HepG2 (cell line): ENCODE data around the gene PTEN. TPM values are rescaled to one million over a fixed set of nuclear protein-coding genes. Genes with fewer than 3 reads are reported as not detected.
A peak's percentile ranks its signal among the peaks of the same experiment; 100 is the strongest.

Source experiments
- HMG20A ChIP-seq: IDR thresholded peaks from 2 replicates; pipeline ENCODE4 v1.6.1; 2016; ENCODE audit warnings: borderline replicate concordance
- IKZF4 ChIP-seq: sonication (generic); formaldehyde crosslinking; IDR thresholded peaks from 2 replicates; pipeline ENCODE4 v1.5.1; 2020; ENCODE audit warnings: borderline replicate concordance, mild to moderate bottlenecking, low read depth, missing genetic modification reagents; ENCODE audit errors: not compliant biosample characterization
- KDM3A ChIP-seq: IDR thresholded peaks from 2 replicates; pipeline ENCODE4 v1.6.1; 2018; ENCODE audit warnings: low read depth, missing compliant biosample characterization
- SNAI1 ChIP-seq: sonication (generic); formaldehyde crosslinking; IDR thresholded peaks from 2 replicates; pipeline ENCODE4 v1.5.0; 2020; ENCODE audit warnings: mild to moderate bottlenecking, missing genetic modification reagents, borderline replicate concordance
- SRY ChIP-seq: sonication (generic); formaldehyde crosslinking; IDR thresholded peaks from 2 replicates; pipeline ENCODE4 v1.8.0; 2022; ENCODE audit warnings: mild to moderate bottlenecking, missing genetic modification reagents
- SSRP1 ChIP-seq: IDR thresholded peaks from 2 replicates; pipeline ENCODE4 v1.6.1; 2016; ENCODE audit warnings: control low read depth
- TEAD3 ChIP-seq: optimal IDR thresholded peaks from 2 replicates; pipeline ENCODE3; 2016; ENCODE audit warnings: borderline replicate concordance
- U2AF1 ChIP-seq: fragments of 200-400 bp; formaldehyde crosslinking; optimal IDR thresholded peaks from 2 replicates; pipeline ENCODE3; 2017; ENCODE audit warnings: mild to moderate bottlenecking, low read depth, low read length
- ZMYM2 ChIP-seq: sonication (generic); formaldehyde crosslinking; IDR thresholded peaks from 2 replicates; pipeline ENCODE4 v1.8.0; 2022; ENCODE audit warnings: mild to moderate bottlenecking, missing genetic modification reagents
- ZNF296 ChIP-seq: sonication (generic); formaldehyde crosslinking; conservative IDR thresholded peaks from 2 replicates; pipeline ENCODE4 v1.5.0; 2020; ENCODE audit warnings: mild to moderate bottlenecking, missing genetic modification reagents
- ZNF567 ChIP-seq: sonication (generic); formaldehyde crosslinking; IDR thresholded peaks from 2 replicates; pipeline ENCODE4 v1.8.1; 2023; ENCODE audit warnings: mild to moderate bottlenecking, missing genetic modification reagents, borderline replicate concordance
- ZNF589 ChIP-seq: sonication (generic); formaldehyde crosslinking; conservative IDR thresholded peaks from 2 replicates; pipeline ENCODE4 v1.8.0; 2022; ENCODE audit warnings: mild to moderate bottlenecking, moderate library complexity, missing genetic modification reagents
- ZNF773 ChIP-seq: sonication (generic); formaldehyde crosslinking; IDR thresholded peaks from 2 replicates; pipeline ENCODE4 v1.4.0; 2020; ENCODE audit warnings: missing genetic modification reagents, borderline replicate concordance
- ZNF775 ChIP-seq: sonication (generic); formaldehyde crosslinking; IDR thresholded peaks from 2 replicates; pipeline ENCODE4 v1.4.0; 2020; ENCODE audit warnings: missing genetic modification reagents, mild to moderate bottlenecking, moderate library complexity, borderline replicate concordance
- ZNF792 ChIP-seq: IDR thresholded peaks from 2 replicates; pipeline ENCODE4 v1.6.1; 2016
- polyA plus RNA-seq, 8 experiments: library from polyadenylated mRNA; depleted of rRNA in 3 of 8; stranded (reverse) in 7 of 8; unstranded in 1 of 8; fragments of >200 nt; fragmentation: Illumina TruSeq in 4 of 8; extraction: Trizol in 4 of 8; gene quantifications; 2 replicates each; pipeline versions ENCODE4 v1.2.1 to v1.2.3, GENCODE V29; 2011 to 2016; ENCODE audit warnings: low read depth in 4 of 8, missing spikeins in 1 of 8, mixed read lengths in 1 of 8; ENCODE audit not compliant: insufficient read depth in 1 of 8
- total RNA-seq, 5 experiments: library from RNA; depleted of rRNA; stranded (reverse); fragments of >200 nt; fragmentation: Illumina TruSeq; extraction: Trizol; gene quantifications; 2 replicates each; pipeline ENCODE4 v1.2.3, GENCODE V29; 2016; ENCODE audit warnings: low read depth in 1 of 5
- TF ChIP-seq, protein P1 (sequence below): sonication (generic); formaldehyde crosslinking; IDR thresholded peaks from 2 replicates; pipeline ENCODE4 v1.4.0; 2020; ENCODE audit warnings: missing genetic modification reagents
- TF ChIP-seq, protein P2 (sequence below): sonication (generic); formaldehyde crosslinking; IDR thresholded peaks from 2 replicates; pipeline ENCODE4 v1.4.0; 2020; ENCODE audit warnings: mild to moderate bottlenecking, missing genetic modification reagents, borderline replicate concordance
- TF ChIP-seq, protein P3 (sequence below): sonication (generic); formaldehyde crosslinking; conservative IDR thresholded peaks from 2 replicates; pipeline ENCODE4 v1.8.1; 2023; ENCODE audit warnings: missing genetic modification reagents
- TF ChIP-seq, protein P4 (sequence below): sonication (generic); formaldehyde crosslinking; IDR thresholded peaks from 2 replicates; pipeline ENCODE4 v1.5.0; 2020; ENCODE audit warnings: mild to moderate bottlenecking, missing genetic modification reagents
- TF ChIP-seq, protein P5 (sequence below): sonication (generic); formaldehyde crosslinking; IDR thresholded peaks from 2 replicates; pipeline ENCODE4 v1.5.0; 2020; ENCODE audit warnings: missing genetic modification reagents, mild to moderate bottlenecking, borderline replicate concordance

PTEN gene
- total and polyA plus RNA-seq, 2 of the 13 experiments (the other 11 are each of a cell fraction or from before 2014, with no cell fraction given): 30.3 to 61.3 TPM

DNA sequence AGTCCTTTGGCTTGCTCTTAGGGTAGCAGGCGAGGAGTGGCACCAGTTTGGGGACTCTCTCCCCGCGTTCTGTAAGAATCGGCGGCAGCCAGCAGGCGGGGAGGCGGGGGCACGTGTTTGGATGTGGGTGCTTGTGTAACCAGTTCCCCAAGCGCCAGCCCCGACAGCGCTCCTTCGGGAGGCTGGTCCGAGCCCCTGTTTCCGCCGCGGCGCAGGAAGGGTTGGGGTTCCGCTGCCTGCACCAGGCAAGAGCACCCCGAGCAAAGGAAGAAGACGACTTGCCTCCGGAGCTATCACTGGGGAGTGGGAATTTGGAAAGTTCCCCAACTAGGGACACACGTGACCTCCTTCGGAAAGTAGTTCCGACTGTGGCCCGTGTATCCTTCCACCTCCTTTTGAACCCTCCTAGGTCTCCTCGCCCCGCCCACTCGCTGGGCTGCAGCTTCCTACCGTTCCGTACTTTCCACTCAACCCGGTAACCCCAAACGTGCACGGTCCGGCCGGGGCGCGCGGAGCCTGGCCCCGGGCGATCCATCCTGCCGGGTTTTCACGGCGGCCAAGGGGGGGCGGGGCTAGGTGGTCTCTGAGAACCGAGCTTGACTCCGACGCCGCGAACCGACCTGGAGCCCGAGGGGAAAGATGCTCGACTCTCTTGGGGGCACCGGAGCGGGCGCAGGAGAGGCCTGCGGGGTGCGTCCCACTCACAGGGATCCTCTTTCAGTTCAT lies 1.3 kb upstream of the PTEN start (continued):
- TF ChIP-seq, protein P1, sequence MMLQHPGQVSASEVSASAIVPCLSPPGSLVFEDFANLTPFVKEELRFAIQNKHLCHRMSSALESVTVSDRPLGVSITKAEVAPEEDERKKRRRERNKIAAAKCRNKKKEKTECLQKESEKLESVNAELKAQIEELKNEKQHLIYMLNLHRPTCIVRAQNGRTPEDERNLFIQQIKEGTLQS (CRISPR knock-in tag): no peak
- TF ChIP-seq, protein P2, sequence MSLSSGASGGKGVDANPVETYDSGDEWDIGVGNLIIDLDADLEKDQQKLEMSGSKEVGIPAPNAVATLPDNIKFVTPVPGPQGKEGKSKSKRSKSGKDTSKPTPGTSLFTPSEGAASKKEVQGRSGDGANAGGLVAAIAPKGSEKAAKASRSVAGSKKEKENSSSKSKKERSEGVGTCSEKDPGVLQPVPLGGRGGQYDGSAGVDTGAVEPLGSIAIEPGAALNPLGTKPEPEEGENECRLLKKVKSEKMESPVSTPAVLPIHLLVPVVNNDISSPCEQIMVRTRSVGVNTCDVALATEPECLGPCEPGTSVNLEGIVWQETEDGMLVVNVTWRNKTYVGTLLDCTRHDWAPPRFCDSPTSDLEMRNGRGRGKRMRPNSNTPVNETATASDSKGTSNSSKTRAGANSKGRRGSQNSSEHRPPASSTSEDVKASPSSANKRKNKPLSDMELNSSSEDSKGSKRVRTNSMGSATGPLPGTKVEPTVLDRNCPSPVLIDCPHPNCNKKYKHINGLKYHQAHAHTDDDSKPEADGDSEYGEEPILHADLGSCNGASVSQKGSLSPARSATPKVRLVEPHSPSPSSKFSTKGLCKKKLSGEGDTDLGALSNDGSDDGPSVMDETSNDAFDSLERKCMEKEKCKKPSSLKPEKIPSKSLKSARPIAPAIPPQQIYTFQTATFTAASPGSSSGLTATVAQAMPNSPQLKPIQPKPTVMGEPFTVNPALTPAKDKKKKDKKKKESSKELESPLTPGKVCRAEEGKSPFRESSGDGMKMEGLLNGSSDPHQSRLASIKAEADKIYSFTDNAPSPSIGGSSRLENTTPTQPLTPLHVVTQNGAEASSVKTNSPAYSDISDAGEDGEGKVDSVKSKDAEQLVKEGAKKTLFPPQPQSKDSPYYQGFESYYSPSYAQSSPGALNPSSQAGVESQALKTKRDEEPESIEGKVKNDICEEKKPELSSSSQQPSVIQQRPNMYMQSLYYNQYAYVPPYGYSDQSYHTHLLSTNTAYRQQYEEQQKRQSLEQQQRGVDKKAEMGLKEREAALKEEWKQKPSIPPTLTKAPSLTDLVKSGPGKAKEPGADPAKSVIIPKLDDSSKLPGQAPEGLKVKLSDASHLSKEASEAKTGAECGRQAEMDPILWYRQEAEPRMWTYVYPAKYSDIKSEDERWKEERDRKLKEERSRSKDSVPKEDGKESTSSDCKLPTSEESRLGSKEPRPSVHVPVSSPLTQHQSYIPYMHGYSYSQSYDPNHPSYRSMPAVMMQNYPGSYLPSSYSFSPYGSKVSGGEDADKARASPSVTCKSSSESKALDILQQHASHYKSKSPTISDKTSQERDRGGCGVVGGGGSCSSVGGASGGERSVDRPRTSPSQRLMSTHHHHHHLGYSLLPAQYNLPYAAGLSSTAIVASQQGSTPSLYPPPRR: peak; percentile 78
- TF ChIP-seq ZNF775 (CRISPR knock-in tag): 0 out of 2 replicates have a peak, but pooled peaks have one; percentile 44
- no peak; the same call in 1 of the 2 replicates for TF ChIP-seq SSRP1 (CRISPR knock-in tag)
- TF ChIP-seq, protein P3, sequence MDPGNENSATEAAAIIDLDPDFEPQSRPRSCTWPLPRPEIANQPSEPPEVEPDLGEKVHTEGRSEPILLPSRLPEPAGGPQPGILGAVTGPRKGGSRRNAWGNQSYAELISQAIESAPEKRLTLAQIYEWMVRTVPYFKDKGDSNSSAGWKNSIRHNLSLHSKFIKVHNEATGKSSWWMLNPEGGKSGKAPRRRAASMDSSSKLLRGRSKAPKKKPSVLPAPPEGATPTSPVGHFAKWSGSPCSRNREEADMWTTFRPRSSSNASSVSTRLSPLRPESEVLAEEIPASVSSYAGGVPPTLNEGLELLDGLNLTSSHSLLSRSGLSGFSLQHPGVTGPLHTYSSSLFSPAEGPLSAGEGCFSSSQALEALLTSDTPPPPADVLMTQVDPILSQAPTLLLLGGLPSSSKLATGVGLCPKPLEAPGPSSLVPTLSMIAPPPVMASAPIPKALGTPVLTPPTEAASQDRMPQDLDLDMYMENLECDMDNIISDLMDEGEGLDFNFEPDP: no peak
- peak; percentile 93; the same call in 1 of the 2 replicates for TF ChIP-seq ZNF792 (CRISPR knock-in tag)
- TF ChIP-seq SRY (CRISPR knock-in tag): peak; percentile 77; the same call in 1 of the 2 replicates
- TF ChIP-seq IKZF4 (CRISPR knock-in tag): peak; percentile 65
- peak; percentile 80 for TF ChIP-seq U2AF1
- 0 out of 2 replicates have a peak, but pooled peaks have one; percentile 63 for TF ChIP-seq ZNF773
- TF ChIP-seq HMG20A (CRISPR knock-in tag): no peak
- no peak; the same call in 1 of the 2 replicates for TF ChIP-seq ZNF296 (CRISPR knock-in tag)
- peak; percentile 99 for TF ChIP-seq KDM3A
- TF ChIP-seq, protein P4, sequence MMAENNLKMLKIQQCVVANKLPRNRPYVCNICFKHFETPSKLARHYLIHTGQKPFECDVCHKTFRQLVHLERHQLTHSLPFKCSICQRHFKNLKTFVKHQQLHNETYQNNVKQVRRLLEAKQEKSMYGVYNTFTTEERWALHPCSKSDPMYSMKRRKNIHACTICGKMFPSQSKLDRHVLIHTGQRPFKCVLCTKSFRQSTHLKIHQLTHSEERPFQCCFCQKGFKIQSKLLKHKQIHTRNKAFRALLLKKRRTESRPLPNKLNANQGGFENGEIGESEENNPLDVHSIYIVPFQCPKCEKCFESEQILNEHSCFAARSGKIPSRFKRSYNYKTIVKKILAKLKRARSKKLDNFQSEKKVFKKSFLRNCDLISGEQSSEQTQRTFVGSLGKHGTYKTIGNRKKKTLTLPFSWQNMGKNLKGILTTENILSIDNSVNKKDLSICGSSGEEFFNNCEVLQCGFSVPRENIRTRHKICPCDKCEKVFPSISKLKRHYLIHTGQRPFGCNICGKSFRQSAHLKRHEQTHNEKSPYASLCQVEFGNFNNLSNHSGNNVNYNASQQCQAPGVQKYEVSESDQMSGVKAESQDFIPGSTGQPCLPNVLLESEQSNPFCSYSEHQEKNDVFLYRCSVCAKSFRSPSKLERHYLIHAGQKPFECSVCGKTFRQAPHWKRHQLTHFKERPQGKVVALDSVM (CRISPR knock-in tag): 0 out of 2 replicates have a peak, but pooled peaks have one; percentile 38
- TF ChIP-seq ZMYM2 (CRISPR knock-in tag): no peak; the same call in 1 of the 2 replicates
- peak; percentile 85 for TF ChIP-seq ZNF567
- TF ChIP-seq SNAI1 (CRISPR knock-in tag): peak; percentile 88; the same call in 1 of the 2 replicates
- TF ChIP-seq, protein P5, sequence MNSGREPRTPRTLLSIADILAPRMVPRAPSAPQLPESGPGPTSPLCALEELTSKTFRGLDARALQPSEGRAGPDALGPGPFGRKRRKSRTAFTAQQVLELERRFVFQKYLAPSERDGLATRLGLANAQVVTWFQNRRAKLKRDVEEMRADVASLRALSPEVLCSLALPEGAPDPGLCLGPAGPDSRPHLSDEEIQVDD (CRISPR knock-in tag): no peak; the same call in 1 of the 2 replicates
- TF ChIP-seq ZNF589 (CRISPR knock-in tag): 0 out of 2 replicates have a peak, but pooled peaks have one; percentile 51
- TF ChIP-seq TEAD3 (CRISPR knock-in tag): no peak
